ENCODE results near the gene SPRR1B.
"Not testable (repeated sequence)": the region's sequence is repeated elsewhere in the genome, so short reads cannot be mapped to it uniquely, and the experiment has no call there.

SPRR1B gene

GRCh38 chr1:153000294-153000693 is 30.7 kb upstream of the SPRR1B start:
- H3K36me3 ChIP-seq (ENCODE audit: insufficient read depth, low read length) = no peaks in the 10 kb centered on the region
- no peaks in the 10 kb centered on the region for H3K27me3 ChIP-seq (ENCODE audit: insufficient read depth, low read length)
- no peaks in the 10 kb centered on the region for H3K79me2 ChIP-seq (ENCODE audit: control insufficient read depth, insufficient read depth, low read length, unreplicated experiment)
- no peak overlapping the region for H3K27ac ChIP-seq (ENCODE audit: low read depth, low read length)
- H3K4me1 ChIP-seq (ENCODE audit: control insufficient read depth, insufficient read depth, low read length, unreplicated experiment) = no peaks in the 10 kb centered on the region
- H3K4me3 ChIP-seq (ENCODE audit: low read depth, low read length) = no peak overlapping the region
- H2AFZ ChIP-seq (ENCODE audit: low read length, unreplicated experiment) = no peak overlapping the region

DNA sequence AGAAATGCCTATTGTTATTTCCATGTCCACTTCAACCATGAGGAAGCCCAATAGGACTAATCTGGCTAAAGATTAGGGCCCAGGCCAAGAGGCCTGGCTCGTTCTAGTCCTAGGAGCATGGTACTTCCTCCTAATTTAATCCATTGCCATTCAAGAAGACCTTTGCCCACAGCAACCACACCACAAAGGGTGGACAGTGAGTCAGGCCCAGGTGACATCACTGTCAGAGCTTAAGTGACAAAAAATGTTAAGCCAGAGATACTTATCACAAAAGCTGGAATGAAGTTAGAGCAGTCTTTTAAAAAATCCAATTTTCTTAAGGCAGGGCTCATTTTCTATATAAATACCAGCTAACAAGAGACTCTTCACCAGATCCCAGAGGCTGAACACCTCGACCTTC is 29.6 kb upstream of the SPRR1B start, which contains the start of gene SPRR3:
SPRR3 (plus strand) TSS at position 368 of the 400 bp plus-strand sequence. CDS start 1,272 bp downstream, outside the sequence.
- H3K4me1 ChIP-seq (ENCODE audit: control insufficient read depth, insufficient read depth, low read length, unreplicated experiment) = no peaks in the 10 kb centered on the region
- no peak within 1 kb of the TSS for H3K27ac ChIP-seq (ENCODE audit: low read depth, low read length)
- H2AFZ ChIP-seq (ENCODE audit: low read length, unreplicated experiment) = no peak within 1 kb of the TSS
- no peaks in the 10 kb centered on the region for H3K79me2 ChIP-seq (ENCODE audit: control insufficient read depth, insufficient read depth, low read length, unreplicated experiment)
- no peaks in the 10 kb centered on the region for H3K27me3 ChIP-seq (ENCODE audit: insufficient read depth, low read length)
- H3K4me3 ChIP-seq (ENCODE audit: low read depth, low read length) = no peak within 1 kb of the TSS
- no peaks in the 10 kb centered on the region for H3K36me3 ChIP-seq (ENCODE audit: insufficient read depth, low read length)

DNA sequence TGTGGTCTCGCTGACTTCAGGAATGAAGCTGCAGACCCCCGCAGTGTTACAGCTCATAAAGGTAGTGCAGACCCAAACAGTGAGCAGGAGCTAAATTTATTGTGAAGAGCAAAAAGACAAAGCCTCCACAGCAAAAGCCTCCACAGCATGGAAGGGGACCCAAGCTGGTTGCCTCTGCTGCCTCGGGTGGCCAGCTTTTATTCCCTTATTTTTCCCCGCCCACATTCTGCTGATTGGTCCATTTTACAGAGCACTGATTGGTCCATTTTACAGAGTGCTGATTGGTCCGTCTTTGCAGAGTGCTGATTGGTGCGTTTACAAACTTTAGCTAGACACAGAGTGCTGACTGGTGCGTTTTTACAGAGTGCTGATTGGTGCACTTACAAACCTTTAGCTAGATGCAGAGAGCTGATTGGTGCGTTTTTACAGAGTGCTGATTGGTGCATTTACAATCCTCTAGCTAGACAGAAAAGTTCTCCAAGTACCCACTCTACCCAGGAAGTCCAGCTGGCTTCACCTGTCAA is 19.7 kb upstream of the SPRR1B start:
- H3K4me1 ChIP-seq (ENCODE audit: control insufficient read depth, insufficient read depth, low read length, unreplicated experiment); H3K36me3 ChIP-seq (ENCODE audit: insufficient read depth, low read length); H2AFZ ChIP-seq (ENCODE audit: low read length, unreplicated experiment); H3K4me3 ChIP-seq (ENCODE audit: low read depth, low read length); H3K79me2 ChIP-seq (ENCODE audit: control insufficient read depth, insufficient read depth, low read length, unreplicated experiment); H3K27ac ChIP-seq (ENCODE audit: low read depth, low read length); H3K27me3 ChIP-seq (ENCODE audit: insufficient read depth, low read length): not testable (repeated sequence)

- not testable (repeated sequence) for H3K36me3 ChIP-seq (ENCODE audit: insufficient read depth, low read length); H3K27me3 ChIP-seq (ENCODE audit: insufficient read depth, low read length); H3K27ac ChIP-seq (ENCODE audit: low read depth, low read length); H2AFZ ChIP-seq (ENCODE audit: low read length, unreplicated experiment); H3K4me1 ChIP-seq (ENCODE audit: control insufficient read depth, insufficient read depth, low read length, unreplicated experiment); H3K79me2 ChIP-seq (ENCODE audit: control insufficient read depth, insufficient read depth, low read length, unreplicated experiment); H3K4me3 ChIP-seq (ENCODE audit: low read depth, low read length)
These were observed 9.2 kb upstream of the SPRR1B start for GRCh38 chr1:153021829-153022228.

- H3K27ac ChIP-seq (ENCODE audit: low read depth, low read length); H3K36me3 ChIP-seq (ENCODE audit: insufficient read depth, low read length); H3K4me3 ChIP-seq (ENCODE audit: low read depth, low read length); H3K4me1 ChIP-seq (ENCODE audit: control insufficient read depth, insufficient read depth, low read length, unreplicated experiment); H2AFZ ChIP-seq (ENCODE audit: low read length, unreplicated experiment); H3K27me3 ChIP-seq (ENCODE audit: insufficient read depth, low read length); H3K79me2 ChIP-seq (ENCODE audit: control insufficient read depth, insufficient read depth, low read length, unreplicated experiment): not testable (repeated sequence)
These were observed 8.7 kb upstream of the SPRR1B start for GRCh38 chr1:153022340-153022739.

DNA sequence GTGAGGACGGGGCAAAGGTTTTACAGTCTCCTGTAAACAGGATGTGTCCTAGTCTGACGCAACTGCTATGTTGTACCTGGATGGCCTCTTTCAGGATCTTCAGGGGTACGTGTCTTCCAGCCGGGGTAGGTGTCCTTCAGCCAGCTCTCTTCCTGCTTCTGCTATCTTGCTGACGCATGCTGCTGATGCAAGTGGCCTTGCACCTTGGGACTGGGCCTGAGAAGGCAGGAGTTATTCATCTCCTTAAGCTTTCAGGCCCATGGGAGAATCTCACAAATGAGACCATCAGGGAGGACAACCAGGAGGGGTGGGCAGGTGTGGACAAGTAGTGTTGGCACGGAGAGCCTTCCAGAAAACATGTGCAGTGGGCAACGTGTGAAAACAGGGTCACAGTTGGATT is 7.9 kb upstream of the SPRR1B start:
- Histone ChIP-seq H2AFZ (ENCODE audit: low read length, unreplicated experiment) (no peak overlapping the region), H3K27me3 (ENCODE audit: insufficient read depth, low read length) (no peaks in the 10 kb centered on the region), H3K4me1 (ENCODE audit: control insufficient read depth, insufficient read depth, low read length, unreplicated experiment) (no peaks in the 10 kb centered on the region)

DNA sequence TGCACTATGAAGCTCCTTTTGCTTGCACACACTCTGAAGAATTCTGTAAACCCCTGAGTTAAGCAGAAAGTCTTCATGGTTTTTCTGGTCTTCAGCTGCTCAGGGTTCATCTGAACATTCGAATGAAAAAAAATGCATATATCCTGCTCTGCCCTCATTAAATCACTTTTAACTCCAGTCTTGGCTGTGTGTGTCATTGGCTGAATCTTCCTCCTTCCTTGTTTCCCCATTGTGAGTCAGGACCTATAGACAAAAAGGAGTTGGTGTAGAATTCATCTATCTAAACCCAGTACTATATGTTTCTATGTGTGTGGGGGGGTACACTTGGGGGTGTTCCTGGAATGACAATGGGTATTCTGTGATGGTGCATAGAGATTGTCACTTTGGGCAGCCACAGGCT is 6.6 kb upstream of the SPRR1B start:
- no peaks in the 10 kb centered on the region for H3K36me3 ChIP-seq (ENCODE audit: insufficient read depth, low read length)
- no peak overlapping the region for H2AFZ ChIP-seq (ENCODE audit: low read length, unreplicated experiment)
- no peaks in the 10 kb centered on the region for H3K4me1 ChIP-seq (ENCODE audit: control insufficient read depth, insufficient read depth, low read length, unreplicated experiment)
- H3K27me3 ChIP-seq (ENCODE audit: insufficient read depth, low read length) = no peaks in the 10 kb centered on the region
- H3K4me3 ChIP-seq (ENCODE audit: low read depth, low read length) = no peak overlapping the region
- H3K79me2 ChIP-seq (ENCODE audit: control insufficient read depth, insufficient read depth, low read length, unreplicated experiment) = no peaks in the 10 kb centered on the region
- H3K27ac ChIP-seq (ENCODE audit: low read depth, low read length) = no peak overlapping the region

More for the DNA sequence above, 7.9 kb upstream of the SPRR1B start:
- Histone ChIP-seq H3K36me3 (ENCODE audit: insufficient read depth, low read length) (no peaks in the 10 kb centered on the region), H3K79me2 (ENCODE audit: control insufficient read depth, insufficient read depth, low read length, unreplicated experiment) (no peaks in the 10 kb centered on the region), H3K27ac (ENCODE audit: low read depth, low read length) (no peak overlapping the region), H3K4me3 (ENCODE audit: low read depth, low read length) (no peak overlapping the region)

DNA sequence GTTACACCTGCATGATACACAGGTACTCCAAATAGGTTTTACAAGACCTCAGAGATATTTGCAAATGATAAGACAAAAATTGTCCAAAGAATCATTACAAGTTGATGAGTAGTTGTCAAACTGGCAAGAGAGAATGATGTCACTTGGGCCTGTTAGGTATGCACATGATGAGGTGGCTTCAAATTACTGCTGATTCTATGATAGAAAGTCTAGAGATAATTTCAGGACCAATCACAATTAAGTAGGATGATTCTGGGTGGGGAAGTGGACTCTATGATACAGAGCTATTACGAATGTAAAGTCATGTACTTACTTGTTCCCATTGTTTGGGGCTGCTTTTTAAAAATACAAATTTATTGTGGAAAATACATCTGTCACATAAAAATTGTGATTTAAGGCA is 5.2 kb upstream of the SPRR1B start:
- Histone ChIP-seq H3K27ac (ENCODE audit: low read depth, low read length) (no peak overlapping the region), H3K4me1 (ENCODE audit: control insufficient read depth, insufficient read depth, low read length, unreplicated experiment) (no peaks in the 10 kb centered on the region), H3K4me3 (ENCODE audit: low read depth, low read length) (no peak overlapping the region), H3K79me2 (ENCODE audit: control insufficient read depth, insufficient read depth, low read length, unreplicated experiment) (no peaks in the 10 kb centered on the region), H2AFZ (ENCODE audit: low read length, unreplicated experiment) (no peak overlapping the region), H3K36me3 (ENCODE audit: insufficient read depth, low read length) (no peaks in the 10 kb centered on the region), H3K27me3 (ENCODE audit: insufficient read depth, low read length) (no peaks in the 10 kb centered on the region)

- H3K36me3 ChIP-seq (ENCODE audit: insufficient read depth, low read length) = no peaks in the 10 kb centered on the region
- no peak overlapping the region for H3K4me3 ChIP-seq (ENCODE audit: low read depth, low read length)
- no peaks in the 10 kb centered on the region for H3K4me1 ChIP-seq (ENCODE audit: control insufficient read depth, insufficient read depth, low read length, unreplicated experiment)
- H3K79me2 ChIP-seq (ENCODE audit: control insufficient read depth, insufficient read depth, low read length, unreplicated experiment) = no peaks in the 10 kb centered on the region
- no peak overlapping the region for H2AFZ ChIP-seq (ENCODE audit: low read length, unreplicated experiment)
- H3K27ac ChIP-seq (ENCODE audit: low read depth, low read length) = no peak overlapping the region
- no peaks in the 10 kb centered on the region for H3K27me3 ChIP-seq (ENCODE audit: insufficient read depth, low read length)
These were observed 2.2 kb upstream of the SPRR1B start for GRCh38 chr1:153028766-153029165.

DNA sequence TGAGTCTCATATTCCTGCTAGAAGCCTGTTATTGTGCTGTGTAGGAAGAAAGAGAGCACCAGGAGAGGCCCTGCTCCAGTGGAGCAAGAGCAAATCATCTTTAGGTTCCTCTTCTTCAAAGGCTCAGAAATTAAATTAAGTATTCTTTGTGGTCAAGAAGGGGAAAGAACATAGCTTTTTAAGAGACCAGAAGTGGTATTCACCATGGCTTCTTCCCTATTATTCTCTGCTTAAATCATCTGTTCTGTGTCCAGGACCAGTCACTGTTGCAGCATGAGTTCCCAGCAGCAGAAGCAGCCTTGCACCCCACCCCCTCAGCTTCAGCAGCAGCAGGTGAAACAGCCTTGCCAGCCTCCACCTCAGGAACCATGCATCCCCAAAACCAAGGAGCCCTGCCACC is 1.1 kb downstream of the SPRR1B start:
- no peaks in the 10 kb centered on the region for H3K27me3 ChIP-seq (ENCODE audit: insufficient read depth, low read length)
- no peaks in the 10 kb centered on the region for H3K79me2 ChIP-seq (ENCODE audit: control insufficient read depth, insufficient read depth, low read length, unreplicated experiment)

DNA sequence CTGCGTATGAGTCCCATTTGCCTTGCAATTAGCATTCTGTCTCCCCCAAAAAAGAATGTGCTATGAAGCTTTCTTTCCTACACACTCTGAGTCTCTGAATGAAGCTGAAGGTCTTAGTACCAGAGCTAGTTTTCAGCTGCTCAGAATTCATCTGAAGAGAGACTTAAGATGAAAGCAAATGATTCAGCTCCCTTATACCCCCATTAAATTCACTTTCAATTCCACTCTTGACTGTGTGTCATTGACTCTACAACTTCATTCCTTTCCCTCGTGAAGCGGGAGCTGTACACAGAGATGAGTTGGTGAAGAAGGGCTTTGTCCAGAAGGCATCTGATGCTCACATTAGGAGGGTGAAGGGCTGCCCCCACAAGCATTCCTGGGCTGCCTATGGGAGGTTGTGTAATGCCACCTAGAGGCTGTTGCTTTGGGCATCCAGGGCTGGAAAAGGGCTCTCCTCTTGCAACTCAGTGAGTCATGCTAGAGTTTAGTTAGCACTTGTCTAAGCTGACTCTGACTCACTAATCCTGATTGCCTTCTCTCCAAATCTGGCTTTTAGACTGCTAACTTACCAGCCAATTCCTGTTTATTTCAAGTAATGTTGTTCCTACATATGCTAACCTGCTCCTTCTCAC is 1.8 kb downstream of the SPRR1B start:
- Histone ChIP-seq H2AFZ (ENCODE audit: low read length, unreplicated experiment) (no peak overlapping the region), H3K27ac (ENCODE audit: low read depth, low read length) (no peak overlapping the region), H3K27me3 (ENCODE audit: insufficient read depth, low read length) (no peaks in the 10 kb centered on the region), H3K36me3 (ENCODE audit: insufficient read depth, low read length) (no peaks in the 10 kb centered on the region), H3K4me3 (ENCODE audit: low read depth, low read length) (no peak overlapping the region), H3K4me1 (ENCODE audit: control insufficient read depth, insufficient read depth, low read length, unreplicated experiment) (no peaks in the 10 kb centered on the region), H3K79me2 (ENCODE audit: control insufficient read depth, insufficient read depth, low read length, unreplicated experiment) (no peaks in the 10 kb centered on the region)

More for the DNA sequence above, 1.1 kb downstream of the SPRR1B start:
- Histone ChIP-seq H3K4me1 (ENCODE audit: control insufficient read depth, insufficient read depth, low read length, unreplicated experiment) (no peaks in the 10 kb centered on the region), H3K27ac (ENCODE audit: low read depth, low read length) (no peak overlapping the region), H3K36me3 (ENCODE audit: insufficient read depth, low read length) (no peaks in the 10 kb centered on the region), H3K4me3 (ENCODE audit: low read depth, low read length) (no peak overlapping the region), H2AFZ (ENCODE audit: low read length, unreplicated experiment) (no peak overlapping the region)
